GM18498 (cell line): ENCODE measurements around the gene MYF5.
A peak's percentile ranks its signal among the peaks of the same experiment; 100 is the strongest.
"Not testable (repeated sequence)": the region's sequence is repeated elsewhere in the genome, so short reads cannot be mapped to it uniquely, and the experiment has no call there.

Experiments used
- ATAC-seq: cut with Tn5 transposase; IDR thresholded peaks from one replicate; pipeline ENCODE4 v1.9.1; 2021; ENCODE audit warnings: mild to moderate bottlenecking, moderate library complexity; ENCODE audit not compliant: unreplicated experiment

Gene MYF5

GRCh38 chr12:80716696-80717469 lies at the start of gene MYF5:
Gene MYF5 (plus strand): TSS chr12:80716912. CDS start chr12:80717064, 152 bp downstream.
- no peak for ATAC-seq

GRCh38 chr12:80670214-80670613 lies 46.5 kb upstream of the MYF5 start:
- ATAC-seq = no peak

GRCh38 chr12:80676042-80676636 lies 40.6 kb upstream of the MYF5 start:
- not testable (repeated sequence) for ATAC-seq

GRCh38 chr12:80676856-80677255 lies 39.9 kb upstream of the MYF5 start:
- ATAC-seq = no peak

GRCh38 chr12:80677994-80678393 lies 38.7 kb upstream of the MYF5 start:
- ATAC-seq = no peak

GRCh38 chr12:80679346-80680131 lies 37.2 kb upstream of the MYF5 start:
- ATAC-seq = no peak

GRCh38 chr12:80681287-80681686 lies 35.4 kb upstream of the MYF5 start:
- peak; percentile 95 for ATAC-seq

- no peak for ATAC-seq
Measured at GRCh38 chr12:80681786-80682185, 34.9 kb upstream of the MYF5 start.

- no peak for ATAC-seq
Measured at GRCh38 chr12:80684077-80684495, 32.6 kb upstream of the MYF5 start.

GRCh38 chr12:80690090-80690489 lies 26.6 kb upstream of the MYF5 start:
- ATAC-seq = no peak

GRCh38 chr12:80690513-80690912 lies 26.2 kb upstream of the MYF5 start:
- no peak for ATAC-seq

GRCh38 chr12:80692114-80692513 lies 24.6 kb upstream of the MYF5 start:
- ATAC-seq = peak; percentile 73

GRCh38 chr12:80697270-80697887 lies 19.3 kb upstream of the MYF5 start:
- no peak for ATAC-seq

- no peak for ATAC-seq
Measured at GRCh38 chr12:80698256-80698655, 18.5 kb upstream of the MYF5 start.

- no peak for ATAC-seq
Measured at GRCh38 chr12:80698847-80699542, 17.7 kb upstream of the MYF5 start.

GRCh38 chr12:80700327-80700726 lies 16.4 kb upstream of the MYF5 start:
- ATAC-seq = no peak

- ATAC-seq = no peak
Measured at GRCh38 chr12:80701388-80701787, 15.3 kb upstream of the MYF5 start.

GRCh38 chr12:80702889-80703805 lies 13.6 kb upstream of the MYF5 start:
- ATAC-seq = peak; percentile 83

- ATAC-seq = no peak
Measured at GRCh38 chr12:80704420-80704819, 12.3 kb upstream of the MYF5 start.
